GM19239 (cell line): Measurements from ENCODE around the gene LHX6.

Source experiments
- DNase-seq: peaks from one replicate; pipeline ENCODE4 v3.0.0; 2011; ENCODE audit warnings: low spot score; ENCODE audit not compliant: insufficient read length
- FAIRE-seq: peaks from 2 replicates; lab custom pipeline; 2011; peaks lifted over from hg19 to GRCh38; lab: Jason Lieb, UNC

Gene LHX6

DNA sequence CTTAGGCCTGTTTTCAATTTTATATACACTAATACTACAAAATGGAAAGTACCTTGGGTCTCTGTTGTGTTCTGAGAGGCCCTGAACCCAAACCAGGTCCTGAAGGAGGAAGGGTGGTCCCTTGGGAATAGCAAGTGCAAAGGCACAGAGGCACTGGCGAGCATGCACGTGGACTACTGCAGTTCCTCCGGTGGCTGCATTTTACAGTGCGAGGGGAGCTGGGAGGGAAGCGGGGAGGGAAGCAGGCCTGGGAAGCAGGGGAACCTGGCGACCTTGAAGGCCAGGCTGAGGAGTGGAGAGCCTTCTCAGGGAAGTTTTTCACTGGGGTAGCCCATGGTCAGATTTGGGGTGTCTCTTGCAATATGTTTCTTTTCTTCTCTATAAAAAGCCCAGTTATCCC lies 35.1 kb downstream of the LHX6 start:
- DNase-seq, result no peak
- FAIRE-seq, result no peak

- no peak for FAIRE-seq
- no peak for DNase-seq
Observed at GRCh38 chr9:122192914-122193525, 35.7 kb downstream of the LHX6 start.

- DNase-seq (no peak), FAIRE-seq (no peak)
Observed at GRCh38 chr9:122192261-122192875, 36.4 kb downstream of the LHX6 start.

- FAIRE-seq (no peak), DNase-seq (no peak)
Observed at GRCh38 chr9:122191584-122191983, 37.2 kb downstream of the LHX6 start.

GRCh38 chr9:122190597-122191381 lies 38.0 kb downstream of the LHX6 start:
- no peak for FAIRE-seq

DNA sequence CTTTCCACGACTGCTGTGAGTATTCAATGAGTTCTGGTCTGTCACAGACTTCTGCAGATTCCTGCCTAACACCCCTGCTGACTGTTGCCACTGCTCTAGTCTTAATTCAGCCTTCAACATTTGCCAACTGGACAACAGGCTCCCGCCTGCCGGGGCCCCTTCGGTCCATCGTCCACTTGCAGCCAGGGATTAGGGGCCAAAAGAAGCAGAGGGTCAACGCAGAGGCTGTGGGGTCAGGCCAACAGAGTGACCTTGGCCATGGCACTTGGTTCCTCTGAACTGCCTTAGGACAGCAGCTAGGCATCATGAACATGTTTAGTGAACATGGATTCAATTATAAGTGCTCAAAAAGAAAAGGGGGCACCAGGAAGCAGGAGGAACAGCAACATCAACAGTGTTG lies 40.4 kb downstream of the LHX6 start:
- no peak for FAIRE-seq
- DNase-seq, result no peak

More at GRCh38 chr9:122190597-122191381, 38.0 kb downstream of the LHX6 start:
- DNase-seq, result no peak

- FAIRE-seq (no peak), DNase-seq (no peak)
Observed at GRCh38 chr9:122186777-122187470, 41.8 kb downstream of the LHX6 start.

- DNase-seq (no peak), FAIRE-seq (no peak)
Observed at GRCh38 chr9:122186301-122186700, 42.5 kb downstream of the LHX6 start.

GRCh38 chr9:122184551-122184950 lies 44.2 kb downstream of the LHX6 start:
- FAIRE-seq, result no peak

DNA sequence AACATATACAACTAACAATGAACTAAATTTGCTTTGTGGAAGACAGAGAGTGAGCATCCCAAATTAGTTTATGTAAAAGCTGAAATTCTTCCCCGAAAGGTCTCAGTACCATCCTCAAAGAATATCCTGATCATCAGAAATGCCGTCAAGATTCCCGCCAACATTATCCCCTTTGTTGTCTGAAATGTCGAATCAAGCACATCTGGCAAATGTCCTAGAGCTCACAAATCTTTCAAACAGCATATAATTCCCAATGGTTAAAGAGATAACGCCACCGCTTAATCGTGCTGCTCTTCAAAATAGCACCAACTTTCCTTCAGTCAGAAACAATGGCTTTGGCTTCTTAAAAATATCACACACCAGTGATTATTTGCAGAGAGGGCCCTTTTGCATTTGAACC lies 45.3 kb downstream of the LHX6 start:
- no peak for FAIRE-seq
- no peak for DNase-seq

More at GRCh38 chr9:122184551-122184950, 44.2 kb downstream of the LHX6 start:
- no peak for DNase-seq

GRCh38 chr9:122180633-122181032 lies 48.1 kb downstream of the LHX6 start:
- DNase-seq (no peak), FAIRE-seq (no peak)

- DNase-seq (no peak), FAIRE-seq (no peak)
Observed at GRCh38 chr9:122179690-122180074, 49.1 kb downstream of the LHX6 start.

DNA sequence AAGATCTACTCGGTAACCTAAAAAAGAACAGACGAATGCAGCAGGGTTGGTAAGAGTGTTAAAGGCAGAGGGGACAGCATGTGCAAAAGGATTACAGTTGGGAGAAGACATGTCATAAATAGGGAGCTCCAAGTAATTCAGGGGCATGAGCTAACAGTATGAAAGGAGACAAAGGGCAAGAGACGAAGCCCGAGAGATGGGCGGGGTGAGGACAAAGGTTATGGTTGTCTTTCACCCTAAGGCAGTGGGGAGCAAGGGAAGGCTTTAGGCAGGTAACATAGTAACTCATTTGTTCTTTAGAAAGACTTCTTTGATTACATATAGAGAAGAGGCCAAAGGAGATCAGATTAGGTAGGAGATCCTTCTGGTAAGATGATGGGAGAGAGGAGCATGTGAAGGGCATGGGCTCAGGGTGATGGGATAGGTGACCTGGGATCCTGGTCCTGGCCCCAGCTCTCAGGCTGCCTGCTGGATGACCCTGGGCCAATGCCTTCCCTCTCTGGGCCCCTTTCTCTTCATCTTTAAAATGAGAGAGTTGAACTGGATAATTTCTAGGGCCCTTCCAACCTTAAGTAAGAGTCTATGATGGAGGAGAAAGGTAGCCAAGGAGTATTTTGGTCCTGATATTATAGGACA lies 49.6 kb downstream of the LHX6 start:
- FAIRE-seq (no peak), DNase-seq (no peak)

GRCh38 chr9:122176916-122177315 lies 51.8 kb downstream of the LHX6 start:
- FAIRE-seq (no peak), DNase-seq (no peak)

DNA sequence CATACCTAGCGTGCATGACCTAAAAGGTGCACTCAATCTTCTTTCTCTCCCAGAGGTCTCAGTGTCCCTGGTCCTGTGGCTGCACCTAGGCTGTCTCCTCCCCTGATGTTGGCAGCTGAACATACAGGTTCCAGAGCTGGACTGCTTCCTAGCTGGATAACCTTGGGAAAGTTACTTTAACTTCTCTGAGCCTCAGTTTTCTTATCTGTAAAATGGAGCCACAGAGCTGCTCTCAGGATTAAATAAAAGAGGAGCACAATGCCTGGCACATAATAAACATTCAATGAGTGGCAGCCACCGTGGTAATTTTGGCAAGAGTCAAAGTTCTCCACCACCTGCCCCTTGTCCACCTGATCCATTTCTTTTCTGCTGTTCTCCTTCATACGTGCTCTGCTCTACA lies 55.1 kb downstream of the LHX6 start:
- no peak for FAIRE-seq

GRCh38 chr9:122172131-122172530 lies 56.6 kb downstream of the LHX6 start:
- FAIRE-seq, result no peak
- DNase-seq, result no peak

More for the DNA sequence above, 55.1 kb downstream of the LHX6 start:
- DNase-seq, result no peak

DNA sequence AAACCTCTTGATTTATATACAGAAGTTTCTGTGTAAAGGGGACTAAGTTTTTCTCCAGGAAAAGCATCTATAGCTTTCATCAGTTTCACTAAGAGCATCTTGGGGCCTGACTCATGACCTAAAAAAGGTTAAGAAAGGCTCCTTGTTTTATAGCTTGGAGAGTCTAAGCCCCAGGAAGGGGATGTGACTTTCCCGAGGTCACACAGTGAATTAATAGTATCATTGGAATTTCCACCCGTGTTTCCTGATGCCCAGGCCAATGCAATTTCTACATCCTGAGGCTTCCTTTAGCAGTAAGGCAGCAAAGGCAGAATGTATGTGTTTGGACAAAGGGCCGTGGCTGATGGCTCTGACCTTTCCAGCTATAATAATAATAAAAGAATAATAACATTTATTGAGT lies 60.4 kb downstream of the LHX6 start:
- DNase-seq (no peak), FAIRE-seq (no peak)

GRCh38 chr9:122164286-122164685 lies 64.5 kb downstream of the LHX6 start:
- DNase-seq, result no peak
- FAIRE-seq, result no peak

DNA sequence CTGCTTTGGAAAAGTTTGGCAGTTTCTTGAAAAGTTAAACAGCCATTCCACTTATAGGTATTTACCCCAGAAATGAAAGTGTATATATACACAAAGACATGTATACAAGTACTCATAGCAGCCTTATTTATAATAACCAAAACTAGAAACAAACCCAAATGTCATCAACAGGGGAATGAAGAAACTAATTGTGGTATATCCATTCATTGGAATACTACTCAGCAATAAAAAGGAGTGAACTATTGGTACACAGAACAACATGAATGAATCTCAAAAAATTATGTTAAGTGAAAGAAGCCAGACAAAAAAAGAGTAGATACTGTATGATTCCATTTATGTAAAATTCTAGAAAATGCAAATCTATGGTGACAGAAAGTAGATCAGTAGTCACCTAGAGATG lies 66.3 kb downstream of the LHX6 start:
- no peak for FAIRE-seq

DNA sequence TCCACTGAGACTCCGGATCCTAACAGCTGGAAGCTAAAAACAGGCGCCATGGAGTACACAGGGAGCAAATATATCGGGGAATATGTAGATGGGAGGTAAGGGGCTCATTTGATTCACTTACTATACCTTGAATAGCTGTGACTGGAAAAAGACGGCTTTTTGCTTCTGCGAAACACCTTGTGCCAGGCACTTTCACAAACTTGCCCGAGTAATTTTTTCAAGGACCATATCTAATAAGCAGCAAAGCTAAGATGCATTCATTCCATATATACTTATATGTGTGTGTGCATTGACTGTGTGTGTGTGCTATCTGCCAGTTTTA lies 68.9 kb downstream of the LHX6 start:
- FAIRE-seq (no peak), DNase-seq (no peak)

More for the DNA sequence above, 66.3 kb downstream of the LHX6 start:
- no peak for DNase-seq
